Femur (tissue), 1 donor: ENCODE data around the gene SPATA33.

ENCODE experiments used
- DNase-seq: peaks from one replicate; pipeline ENCODE4 v3.0.0-alpha.2; 2017

SPATA33 gene

DNA sequence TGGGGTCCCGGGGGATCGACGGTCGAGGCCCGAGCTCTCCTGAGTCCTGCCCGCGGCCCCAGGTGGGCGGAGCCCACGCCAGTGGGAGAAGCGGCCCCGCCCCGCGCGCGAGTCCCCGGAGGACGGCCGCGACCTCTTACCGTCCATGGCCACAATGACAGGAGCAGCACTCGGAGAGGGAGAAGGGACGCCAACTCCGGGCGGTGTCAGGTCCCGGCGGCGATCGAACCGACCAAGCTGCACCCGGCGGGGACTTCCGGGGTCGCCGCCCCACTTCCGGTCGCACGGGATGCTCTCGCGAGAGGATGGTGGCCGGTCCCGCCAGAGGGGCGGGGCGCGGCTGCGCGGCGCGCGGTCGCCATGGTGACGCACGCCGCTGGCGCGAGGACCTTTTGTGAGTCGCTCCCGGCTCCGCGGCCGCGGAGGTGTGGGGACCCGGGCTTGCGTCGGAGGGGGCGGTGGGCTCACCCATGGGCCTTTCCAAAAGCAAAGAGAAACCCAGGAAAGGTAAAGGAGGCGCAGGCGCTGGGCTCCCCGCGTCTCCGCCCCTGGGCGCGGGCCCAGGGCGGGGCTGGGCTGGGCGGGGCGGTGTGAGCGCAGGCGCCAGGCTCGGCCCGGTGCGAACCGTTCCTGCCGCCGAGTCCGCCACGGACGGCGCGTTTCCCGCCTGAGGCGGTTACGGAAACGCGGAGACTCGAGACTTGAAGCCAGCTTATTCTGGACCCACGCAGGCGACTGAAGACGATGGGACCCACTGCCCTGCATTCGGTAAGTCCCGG, at the start of gene SPATA33, which contains the start of gene CHMP1A:
TSS of gene SPATA33 (plus strand) at position 395 of the 779 bp plus-strand sequence. CDS start at position 471, 76 bp downstream.
TSS of gene CHMP1A (minus strand) at position 267 of the 779 bp plus-strand sequence. CDS start at position 147, 120 bp downstream.
- peak; percentile 93 for DNase-seq

DNA sequence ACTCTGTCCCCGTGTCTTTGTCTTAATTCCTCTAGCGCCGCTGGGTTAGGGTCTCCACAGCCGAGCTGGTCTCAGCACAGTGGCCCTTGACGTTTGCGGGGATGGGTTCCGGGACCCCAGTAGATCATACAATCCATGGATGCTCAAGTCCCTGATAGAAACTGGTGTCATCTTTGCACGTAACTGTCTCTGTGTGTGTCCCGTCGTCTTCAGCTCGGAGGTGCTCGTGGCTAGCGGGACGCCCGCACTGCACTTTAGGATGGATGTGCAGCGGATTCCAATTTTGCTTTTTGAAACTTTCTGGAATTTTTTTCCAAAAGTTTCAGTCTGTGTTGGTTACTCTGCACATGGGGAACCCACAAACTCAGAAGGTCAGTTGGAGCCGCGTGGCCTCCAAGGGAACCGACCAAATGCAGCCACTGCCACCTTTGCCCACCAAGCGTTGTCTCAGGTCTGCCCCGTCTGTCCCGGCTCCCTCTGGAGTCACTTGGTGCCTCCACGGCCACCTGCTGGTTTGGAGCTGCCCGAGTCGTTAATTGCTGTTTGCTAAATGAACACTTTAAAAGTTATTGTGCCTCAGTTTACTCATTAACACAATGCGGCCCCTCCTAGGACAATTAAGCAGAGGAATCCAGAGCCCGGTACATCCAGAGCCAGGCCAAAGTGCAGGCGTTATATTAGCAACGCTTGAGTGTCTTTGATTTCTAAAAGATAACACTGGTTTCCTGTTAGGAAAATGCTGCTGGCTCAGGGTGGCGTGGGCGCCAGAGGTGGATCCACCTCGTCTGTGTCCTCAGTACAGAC, 49.5 kb upstream of the SPATA33 start:
- DNase-seq = no peak

DNA sequence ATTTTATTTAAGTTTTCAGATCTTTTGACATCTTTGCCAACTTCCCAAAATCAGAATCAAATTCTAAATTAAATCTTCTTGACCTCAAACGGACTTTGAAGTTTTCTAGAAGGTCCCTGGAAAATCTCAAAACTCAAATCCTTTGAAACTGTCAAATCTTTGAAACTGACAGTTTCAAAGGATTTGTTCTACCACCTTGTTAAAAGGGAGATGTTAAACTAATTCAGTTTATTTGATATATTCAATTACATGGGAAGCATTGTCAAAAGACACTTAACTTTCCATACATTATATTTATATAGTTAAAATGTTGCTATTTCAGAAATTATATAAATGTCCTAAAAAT, 47.6 kb upstream of the SPATA33 start:
- no peak for DNase-seq

DNA sequence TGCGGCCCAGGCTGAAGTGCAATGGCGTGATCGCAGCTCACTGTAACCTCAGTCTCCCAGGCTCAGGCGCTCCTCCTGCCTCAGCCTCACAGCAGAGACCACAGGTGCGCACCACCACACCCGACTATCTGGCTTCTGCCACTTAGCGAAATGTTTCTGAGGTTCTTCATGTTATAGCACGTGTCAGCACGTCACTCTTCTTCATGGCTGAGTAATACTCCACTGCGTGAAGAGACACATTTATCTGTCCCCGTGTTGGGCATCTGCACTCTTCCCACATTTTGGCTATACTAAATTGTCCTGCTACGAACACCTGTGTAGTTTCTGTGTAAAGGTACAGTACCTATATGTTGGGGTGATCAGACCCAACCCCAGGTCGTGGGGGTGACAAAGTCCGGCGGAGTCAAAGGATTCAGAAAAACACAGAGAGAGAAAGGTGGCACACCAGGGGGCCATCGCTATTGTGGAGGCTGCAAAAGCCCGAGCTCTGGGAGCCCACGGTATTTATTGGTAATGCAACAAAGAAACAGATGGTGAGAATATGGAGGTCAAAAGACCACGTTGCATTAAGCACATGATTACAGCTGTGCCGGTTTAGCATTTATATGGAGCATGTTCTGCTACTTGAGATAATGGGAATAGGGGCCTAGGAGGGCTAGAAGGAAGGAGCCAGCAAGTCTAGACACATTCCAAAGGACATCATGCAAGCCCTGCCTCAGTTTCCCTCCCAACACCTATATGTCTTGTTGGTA, 45.0 kb upstream of the SPATA33 start:
- DNase-seq = no peak

DNA sequence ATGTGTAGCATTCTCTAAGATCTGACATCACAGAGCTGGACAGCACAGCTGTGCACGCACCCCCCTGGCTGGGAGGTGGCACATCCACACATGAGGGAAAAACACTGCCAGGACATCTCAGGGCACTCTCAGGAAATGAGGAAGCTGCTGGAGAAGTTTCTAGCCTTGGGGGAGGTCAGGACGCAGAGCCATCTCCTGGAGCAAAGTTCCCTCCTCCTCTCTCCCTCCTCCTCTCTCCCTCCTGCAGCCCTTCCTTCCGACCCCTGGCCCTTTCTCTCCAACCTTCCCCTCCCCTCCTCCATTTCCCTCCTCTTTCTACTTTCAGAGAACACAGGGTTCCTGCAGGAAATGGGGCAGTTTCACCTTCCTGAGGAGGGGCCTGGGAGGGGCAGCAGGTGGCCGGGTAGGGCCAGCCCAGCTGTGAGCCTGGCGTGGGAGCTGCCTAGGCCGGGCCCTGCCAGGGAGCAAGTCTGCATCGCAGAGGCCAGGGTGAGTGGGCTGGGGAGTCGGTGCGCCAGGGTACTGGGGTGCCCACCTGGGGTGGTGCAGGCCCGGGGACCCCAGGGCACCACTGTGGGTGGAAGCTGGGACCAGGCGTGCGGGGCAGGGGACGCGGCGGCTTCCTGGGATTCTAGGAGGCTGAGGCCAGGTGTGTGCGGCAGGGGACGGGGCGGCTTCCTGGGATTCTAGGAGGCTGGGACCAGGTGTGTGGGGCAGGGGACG, 44.2 kb upstream of the SPATA33 start, which contains the start of gene DPEP1:
TSS of gene DPEP1 (plus strand) at position 412 of the 723 bp plus-strand sequence. CDS start 16,769 bp downstream, outside the sequence.
- no peak for DNase-seq

DNA sequence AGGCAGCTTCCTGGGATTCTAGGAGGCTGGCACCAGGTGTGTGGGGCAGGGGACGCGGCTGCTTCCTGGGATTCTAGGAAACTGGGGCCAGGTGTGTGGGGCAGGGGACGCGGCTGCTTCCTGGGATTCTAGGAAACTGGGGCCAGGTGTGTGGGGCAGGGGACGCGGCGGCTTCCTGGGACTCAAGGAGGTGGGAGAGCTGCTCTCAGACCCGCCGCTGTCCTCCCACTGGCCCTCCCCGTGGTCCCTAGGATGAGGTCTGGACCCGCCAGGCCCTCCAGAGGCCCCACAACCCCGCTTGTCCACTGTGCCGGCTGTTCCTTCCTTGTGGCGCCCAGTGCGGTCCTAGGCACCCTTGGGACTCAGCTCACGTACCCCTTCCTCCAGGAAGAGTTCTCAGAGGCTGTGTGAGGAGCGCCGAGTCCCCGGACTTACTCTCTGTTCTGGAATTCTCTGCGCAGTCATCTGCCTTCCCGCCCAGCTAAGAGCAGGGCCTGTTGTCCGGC, 43.6 kb upstream of the SPATA33 start:
- DNase-seq = no peak

GRCh38 chr16:89615176-89615575, 42.5 kb upstream of the SPATA33 start:
- DNase-seq = no peak

- DNase-seq = no peak
These were observed 42.0 kb upstream of the SPATA33 start for GRCh38 chr16:89615596-89616090.

- DNase-seq = no peak
These were observed 41.0 kb upstream of the SPATA33 start for GRCh38 chr16:89616623-89617022.

- DNase-seq = no peak
These were observed 40.6 kb upstream of the SPATA33 start for GRCh38 chr16:89617036-89617435.

DNA sequence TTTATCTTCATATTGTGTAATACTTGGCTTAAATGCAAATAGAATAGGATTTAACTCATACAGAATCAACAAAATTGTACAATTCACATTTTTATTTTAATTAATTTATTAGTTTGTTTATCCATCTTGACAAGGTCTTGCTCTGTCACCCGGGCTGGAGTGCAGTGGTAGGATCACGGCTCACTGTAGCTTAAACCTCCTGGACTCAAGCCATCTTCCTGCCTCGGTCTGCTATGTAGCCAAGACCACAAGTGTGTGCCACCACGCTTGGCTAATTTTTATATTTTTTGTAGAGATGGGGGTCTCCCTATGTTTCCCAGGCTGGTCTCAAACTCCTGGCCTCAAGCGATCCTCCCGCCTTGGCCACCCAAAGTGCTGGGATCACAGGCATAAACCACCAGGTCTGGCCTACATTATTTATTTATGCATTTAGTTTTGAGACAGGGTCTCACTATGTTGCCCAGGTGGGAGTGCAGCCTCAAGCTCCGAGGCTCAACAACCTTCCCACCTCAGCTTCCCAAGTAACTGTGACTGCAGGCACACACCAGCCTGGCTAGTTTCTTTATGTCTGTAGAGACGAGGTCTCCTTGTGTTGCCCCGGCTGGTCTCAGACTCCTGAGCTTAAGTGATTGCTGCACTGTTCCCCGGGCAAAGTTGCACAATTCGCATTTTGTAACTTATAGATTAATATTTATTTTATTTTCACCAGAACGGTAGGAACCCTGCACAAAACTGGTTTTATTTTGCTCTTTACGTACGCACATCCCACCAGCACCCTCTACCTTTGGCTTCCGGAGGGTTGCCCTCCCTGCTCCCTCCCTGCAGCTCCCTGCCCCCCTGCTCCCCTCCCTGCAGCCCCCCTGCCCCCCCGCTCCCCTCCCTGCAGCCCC, 39.3 kb upstream of the SPATA33 start:
- no peak for DNase-seq

DNA sequence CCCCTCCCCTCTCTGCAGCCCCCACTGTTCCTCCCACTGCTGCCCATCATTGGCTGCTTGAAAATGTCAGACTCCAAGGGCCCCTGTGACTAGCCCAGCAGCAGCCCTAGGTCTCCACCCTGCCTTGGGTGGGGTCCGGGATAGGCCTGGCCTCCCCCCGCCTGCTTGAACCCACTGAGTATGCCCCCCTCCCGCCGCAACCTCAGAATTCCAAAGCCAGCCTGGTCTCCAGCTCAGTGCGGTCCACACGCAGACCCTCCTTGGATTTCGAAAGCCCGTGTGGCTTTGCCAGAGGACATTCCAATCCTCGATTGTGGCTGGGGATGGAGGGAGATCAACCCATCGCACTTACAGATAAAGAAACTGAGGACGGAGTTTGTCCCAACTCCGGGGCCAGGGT, 37.8 kb upstream of the SPATA33 start:
- no peak for DNase-seq

GRCh38 chr16:89620406-89620841, 37.2 kb upstream of the SPATA33 start:
- no peak for DNase-seq

DNA sequence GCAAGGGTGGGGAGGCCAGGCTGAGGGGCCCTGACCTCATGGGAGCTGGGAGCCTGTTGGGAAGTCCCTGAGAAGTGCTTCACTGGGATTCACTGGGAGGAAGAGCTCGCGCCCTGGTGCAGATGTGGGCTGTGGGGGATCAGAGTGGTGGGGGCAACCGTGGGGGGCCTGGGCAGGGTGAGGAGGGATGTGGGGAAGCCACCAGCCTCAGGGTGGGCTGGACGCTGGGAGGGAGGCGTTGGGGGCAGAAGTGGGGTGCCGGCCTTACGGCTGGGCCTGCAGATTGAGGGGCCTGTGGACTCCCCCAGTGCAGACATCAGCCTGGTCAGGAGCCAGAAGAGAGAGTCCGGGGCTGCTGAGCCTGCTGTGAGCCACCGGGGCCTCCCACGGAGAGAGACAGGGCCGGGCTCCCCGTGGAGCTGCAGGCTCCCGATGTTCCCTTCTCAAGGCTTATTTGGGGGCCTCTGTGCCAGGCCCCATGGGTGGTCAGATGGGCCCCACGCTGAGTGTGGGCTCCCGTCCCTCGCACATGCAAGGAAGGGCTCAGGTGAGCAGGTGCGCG, 36.4 kb upstream of the SPATA33 start:
- DNase-seq = no peak

- no peak for DNase-seq
These were observed 35.8 kb upstream of the SPATA33 start for GRCh38 chr16:89621698-89622409.

DNA sequence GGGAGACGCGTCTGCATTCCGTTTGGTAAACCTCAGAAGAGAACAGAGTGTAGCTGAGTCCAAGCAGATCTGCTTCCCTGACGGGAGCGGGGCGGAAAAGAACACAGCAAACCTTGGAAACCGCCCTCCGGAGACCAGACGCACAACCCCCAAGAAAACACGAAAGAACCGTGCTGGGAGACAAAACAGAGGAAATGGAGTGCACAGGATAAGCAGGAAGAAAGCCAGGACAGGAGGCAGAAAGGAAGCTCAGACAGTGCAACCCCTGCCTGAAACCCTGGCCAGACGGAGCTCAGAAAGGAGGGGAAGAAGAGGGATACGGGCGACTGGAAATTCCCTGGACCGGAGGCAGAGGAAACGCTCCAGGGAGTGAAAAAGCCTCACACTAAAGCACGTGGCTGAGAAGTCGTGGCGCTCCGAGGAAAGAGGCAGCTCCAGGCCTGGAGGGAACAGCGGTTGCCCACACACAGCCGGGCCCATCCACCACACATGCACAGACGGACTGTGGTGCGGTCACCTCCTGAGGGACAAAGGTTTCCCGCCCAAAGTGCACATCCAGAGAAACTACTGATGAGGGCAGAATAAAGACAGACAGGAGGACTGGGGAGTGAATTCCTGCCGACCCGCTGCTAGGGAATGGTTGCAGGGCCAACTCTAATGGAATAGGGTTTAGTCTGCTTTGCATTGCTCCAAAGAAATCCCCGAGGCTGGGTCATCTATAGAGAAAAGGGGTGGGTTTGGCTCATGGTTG, 34.0 kb upstream of the SPATA33 start:
- DNase-seq = peak; percentile 53

DNA sequence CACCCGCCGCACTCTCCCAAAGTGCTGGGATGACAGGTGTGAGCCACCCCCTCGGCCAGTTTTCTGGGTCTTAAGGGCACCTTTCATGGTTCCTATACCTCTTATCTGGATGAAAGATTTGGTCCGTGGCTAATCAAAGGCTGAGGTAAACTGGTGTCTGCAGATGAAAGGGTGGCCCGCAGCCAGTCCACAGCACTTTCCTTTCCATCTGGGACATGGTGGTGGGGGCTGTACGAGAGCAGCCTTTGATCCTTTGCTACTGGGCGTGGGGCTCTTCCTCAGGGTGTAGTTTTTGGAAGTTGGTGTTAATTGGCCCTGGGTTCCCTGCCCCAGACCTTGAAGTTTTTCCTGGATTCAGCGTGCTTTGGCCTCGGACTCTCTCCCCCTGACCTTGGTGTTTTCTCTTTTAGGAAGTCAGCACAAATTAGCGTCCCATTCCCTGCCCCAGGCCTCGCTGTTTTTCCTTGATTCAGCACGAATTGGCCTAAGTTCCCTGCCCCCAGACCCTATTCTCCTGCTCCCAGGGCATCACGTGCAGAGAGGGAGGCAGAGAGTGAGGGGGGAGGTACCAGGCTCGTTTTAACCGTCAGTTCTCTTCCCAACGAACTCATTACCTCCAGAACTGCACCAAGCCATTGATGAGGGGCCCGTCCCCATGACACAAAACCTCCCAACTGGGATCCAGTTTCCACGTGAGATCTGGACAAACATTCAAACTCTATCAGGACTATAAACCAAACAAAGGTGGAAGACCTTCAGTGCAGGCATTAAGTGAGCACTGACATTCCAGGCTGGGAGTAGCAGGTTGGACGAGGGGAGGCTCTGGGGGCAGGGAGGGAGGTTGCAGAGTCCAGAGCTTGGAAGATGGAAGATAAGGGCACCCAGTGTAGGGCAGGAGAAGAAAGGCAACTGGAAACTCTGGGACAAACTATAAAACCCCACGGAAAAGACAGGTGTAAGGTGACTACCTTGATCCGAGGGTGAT, 32.6 kb upstream of the SPATA33 start:
- DNase-seq = no peak
